GM21737 (cell line): ENCODE data around the gene TNFAIP8L1.

Experiments
- ATAC-seq: cut with Tn5 transposase; IDR thresholded peaks from one replicate; pipeline ENCODE4 v1.9.1; 2021; ENCODE audit warnings: mild to moderate bottlenecking, moderate library complexity; ENCODE audit not compliant: unreplicated experiment

Gene TNFAIP8L1

DNA sequence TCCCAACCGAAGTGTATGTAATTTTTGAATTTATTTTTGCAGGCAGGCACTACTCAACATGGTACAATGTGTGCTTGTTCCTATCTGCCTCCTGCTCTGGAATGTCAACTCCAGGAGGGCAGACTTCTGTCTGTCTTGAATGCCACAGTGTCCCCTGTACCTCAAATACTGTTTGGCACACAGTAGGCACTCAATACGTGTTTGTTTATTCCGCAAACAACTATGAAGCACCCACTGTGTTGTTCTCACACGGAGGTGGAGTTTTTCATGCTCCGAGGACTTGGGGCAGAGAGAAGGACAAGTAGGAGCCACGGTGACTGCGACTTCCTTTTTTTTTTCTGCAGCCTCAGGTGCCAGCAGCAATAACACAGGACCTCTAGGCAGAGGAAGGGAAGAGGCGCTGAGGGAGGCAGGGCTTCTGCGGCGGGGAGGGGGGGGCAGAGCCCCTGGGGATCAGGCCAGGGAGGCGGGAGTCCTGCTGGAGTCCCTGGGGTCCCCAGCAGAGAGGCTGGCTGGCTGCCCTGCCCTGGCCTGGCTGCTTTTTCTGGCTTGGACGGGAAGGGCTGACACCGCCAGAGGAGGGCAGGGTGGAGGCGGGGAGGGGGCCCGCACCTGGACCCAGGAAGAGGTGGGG lies 29.3 kb upstream of the TNFAIP8L1 start:
- ATAC-seq, result no peak

DNA sequence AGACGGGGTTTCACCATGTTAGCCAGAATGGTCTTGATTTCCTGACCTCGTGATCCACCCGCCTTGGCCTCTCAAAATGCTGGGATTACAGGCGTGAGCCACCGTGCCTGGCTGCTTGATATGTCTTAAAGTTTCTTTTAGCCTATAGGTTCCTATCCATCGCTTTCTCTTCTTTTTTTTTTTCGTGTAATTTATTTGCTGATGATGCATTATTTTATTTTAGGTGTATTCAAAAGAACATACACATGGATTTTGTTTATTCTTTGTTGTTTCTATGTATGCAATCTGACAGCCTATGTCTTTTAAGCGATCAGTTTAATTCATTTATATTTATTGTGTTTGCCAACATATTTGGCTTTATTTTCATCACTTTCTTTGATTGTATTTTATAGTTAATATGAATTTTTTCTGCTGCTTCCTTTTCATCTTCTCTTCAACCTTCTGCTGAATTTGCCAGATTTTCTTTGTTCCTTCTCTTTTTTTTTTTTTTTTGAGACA lies 26.0 kb upstream of the TNFAIP8L1 start:
- no peak for ATAC-seq

DNA sequence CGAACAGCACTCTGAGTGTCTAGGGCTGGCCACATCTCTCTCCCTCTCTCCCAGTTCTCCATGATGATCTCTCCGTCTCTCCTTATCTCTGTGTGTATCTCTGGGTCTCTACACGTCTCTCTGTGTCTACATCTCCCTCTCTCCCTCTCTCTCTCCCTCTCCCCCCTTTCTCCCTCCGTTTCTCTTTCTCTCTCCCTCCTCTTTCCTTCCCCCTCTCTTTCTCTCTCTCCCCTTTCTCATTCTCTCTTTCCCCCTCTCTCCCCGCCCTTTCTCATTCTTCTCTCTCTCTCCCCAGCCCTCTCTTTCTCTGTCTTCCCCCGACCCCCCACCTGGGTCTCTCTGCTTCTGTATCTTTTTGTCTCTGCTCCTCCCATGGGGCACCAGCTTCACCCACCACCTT lies 21.3 kb upstream of the TNFAIP8L1 start:
- ATAC-seq, result no peak

DNA sequence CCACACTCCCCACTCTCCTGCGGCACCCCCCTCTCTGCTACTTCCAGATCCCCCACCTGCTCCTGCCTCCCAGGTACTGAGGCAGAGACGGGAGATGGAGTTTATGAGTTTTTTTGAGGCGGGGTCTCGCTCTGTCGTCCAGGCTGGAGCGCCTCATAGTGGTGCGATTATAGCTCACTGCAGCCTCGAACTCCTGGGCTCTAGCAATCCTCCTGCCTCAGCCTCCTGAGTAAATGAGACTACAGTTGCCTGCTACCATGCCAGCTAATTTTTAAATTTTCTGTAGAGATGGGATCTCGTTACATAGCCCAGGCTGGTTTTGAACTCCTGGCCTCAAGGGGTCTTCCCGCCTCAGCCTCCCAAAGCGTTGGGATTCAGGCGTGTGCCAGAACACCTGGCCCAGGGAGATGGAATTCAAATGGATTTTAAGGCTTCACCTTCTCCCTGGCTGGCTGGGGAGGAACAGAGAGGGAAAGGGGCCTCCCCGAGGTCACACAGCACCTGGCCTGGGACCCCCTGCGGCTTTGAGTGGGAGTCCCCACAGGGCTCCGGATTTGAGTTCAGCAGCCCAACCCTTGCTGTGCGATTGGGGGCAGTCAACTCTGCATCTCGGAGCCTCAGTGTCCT lies 19.5 kb upstream of the TNFAIP8L1 start:
- ATAC-seq, result no peak

DNA sequence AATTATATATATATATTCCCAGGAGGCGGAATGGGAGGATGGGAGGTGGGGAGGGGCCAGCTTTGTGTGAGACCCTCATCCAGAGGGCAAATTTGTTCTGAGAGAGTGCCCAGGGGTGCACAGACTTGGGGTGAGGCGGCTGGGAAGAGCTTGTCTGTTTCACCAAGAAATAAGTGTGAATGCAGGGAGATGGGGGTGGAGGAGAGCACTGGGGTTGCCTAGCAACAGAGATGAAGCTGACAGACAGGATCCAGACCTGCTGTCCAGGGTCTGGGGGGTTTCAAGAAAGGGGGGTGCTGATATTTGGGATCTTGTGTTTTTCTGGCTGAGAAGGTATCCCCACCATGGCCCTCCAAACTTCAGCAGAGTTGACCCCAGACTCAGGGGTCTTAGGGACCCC lies 18.6 kb upstream of the TNFAIP8L1 start:
- ATAC-seq, result no peak

DNA sequence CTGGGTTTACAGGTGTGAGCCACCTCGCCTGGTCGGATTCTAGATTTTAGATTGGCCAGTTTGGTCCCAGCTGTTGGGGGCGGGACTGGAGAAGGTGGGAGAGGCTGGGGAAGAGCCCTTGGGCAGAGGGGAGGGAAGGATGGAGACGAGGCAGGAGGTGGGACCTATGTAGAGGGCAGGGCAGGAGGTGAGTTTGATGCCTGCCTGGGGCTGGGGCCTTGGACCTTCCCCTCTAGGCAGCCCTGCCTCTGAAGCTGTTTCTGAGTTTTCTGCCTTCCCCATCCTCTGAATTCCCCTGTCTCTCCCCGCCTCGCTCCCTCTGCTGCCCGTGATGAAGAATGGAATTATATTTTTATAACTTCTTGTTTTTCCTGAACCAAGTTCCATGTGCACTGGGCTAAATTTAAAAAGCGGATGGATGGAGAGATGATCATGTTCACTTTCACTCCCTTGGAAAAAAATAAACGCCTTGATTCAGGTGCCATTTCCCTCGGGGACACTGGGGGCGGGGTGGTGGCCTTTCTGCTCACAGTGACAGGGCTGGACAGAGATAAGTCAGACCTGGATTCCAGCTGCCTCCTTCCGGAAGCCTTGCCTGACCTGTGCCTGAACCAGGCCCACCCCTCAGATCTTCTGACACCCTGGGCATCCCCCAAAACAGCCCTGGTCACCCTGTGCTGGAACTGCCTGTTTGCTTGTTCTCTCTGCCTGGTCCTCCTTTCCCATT lies 16.5 kb upstream of the TNFAIP8L1 start:
- no peak for ATAC-seq

DNA sequence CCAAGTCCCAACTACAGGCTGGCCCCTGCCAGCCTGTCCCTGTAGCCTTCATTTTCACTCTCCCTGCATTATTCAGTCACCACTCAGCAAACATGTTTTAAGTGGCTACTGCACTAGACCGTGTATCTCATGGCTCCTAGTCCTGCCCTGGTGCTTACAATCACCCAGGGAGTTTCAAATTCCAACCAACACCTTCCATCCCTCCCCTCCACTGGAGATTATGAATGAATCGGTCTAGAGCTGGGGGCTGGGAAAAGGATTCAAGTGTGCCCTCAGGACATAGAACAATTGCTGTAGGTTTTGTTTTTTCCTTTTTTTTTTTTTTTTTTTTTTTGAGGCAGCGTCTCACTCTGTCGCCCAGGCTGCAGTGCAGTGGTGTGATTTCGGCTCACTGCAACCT lies 15.0 kb upstream of the TNFAIP8L1 start:
- ATAC-seq, result no peak

DNA sequence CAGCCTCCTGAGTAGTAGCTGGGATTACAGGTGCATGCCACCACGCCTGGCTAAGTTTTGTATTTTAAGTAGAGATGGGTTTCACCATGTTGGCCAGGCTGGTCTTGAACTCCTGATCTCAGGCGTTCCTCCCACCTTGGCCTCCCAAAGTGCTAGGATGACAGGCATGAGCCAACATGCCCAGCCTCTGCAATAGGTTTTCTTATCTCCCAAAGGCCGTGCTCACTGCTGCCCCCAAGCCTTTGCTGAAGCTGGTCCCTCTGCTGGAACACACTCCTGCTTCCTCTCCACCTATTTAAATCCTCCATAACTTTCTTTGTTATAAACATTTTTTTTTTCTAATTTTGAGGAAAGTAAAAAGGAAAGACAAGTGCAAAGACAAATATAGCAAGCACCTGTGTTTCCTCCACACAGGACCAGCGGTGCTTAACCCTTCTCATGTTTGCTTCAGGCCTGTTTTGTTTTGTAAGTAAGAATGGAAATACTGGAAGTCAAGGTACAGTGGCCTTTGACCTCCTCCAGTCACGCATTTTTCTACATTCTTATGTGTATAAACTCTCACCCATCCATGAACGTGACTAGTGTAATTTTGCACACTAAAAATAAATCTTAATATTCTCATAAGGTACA lies 14.5 kb upstream of the TNFAIP8L1 start:
- no peak for ATAC-seq

DNA sequence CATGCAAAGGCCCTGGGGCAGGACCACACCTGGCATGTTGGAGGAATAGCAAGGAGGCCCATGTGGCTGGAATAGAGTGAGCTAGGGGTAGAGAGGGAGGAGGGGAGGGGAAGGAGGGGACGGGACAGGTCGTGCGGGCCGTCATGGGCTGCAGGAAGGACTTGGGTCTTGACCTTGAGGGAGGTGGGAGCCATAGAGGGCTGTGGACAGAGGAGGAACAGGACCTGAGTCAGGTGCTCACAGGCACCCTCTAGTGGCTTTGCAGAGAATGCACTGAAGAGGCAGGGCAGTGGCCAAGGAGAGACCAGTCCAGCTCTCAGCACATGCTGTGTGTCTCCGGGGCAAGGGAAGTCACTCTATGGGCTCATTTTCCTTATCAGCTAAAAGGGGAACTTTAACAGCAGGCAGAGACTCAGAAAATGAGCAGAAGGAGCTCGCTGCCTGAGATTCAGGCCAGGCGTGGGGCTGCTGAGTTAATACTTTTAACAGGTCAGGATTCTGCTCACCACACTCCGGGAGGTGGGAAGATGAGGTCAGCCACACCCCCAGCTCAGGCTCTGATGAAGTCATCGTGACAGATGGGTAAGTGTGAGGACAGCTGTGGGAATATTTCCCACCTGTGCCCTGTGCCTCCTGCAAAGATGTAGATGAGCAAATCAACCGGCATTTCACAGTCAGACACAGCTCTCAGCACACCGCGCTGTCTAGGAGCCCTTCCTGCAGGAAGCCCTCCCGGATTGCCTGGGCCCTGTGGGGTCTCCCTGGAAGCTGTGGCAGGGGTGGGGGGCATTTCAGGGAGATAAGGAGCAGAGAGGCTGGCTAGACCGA lies 6.0 kb upstream of the TNFAIP8L1 start:
- no peak for ATAC-seq

DNA sequence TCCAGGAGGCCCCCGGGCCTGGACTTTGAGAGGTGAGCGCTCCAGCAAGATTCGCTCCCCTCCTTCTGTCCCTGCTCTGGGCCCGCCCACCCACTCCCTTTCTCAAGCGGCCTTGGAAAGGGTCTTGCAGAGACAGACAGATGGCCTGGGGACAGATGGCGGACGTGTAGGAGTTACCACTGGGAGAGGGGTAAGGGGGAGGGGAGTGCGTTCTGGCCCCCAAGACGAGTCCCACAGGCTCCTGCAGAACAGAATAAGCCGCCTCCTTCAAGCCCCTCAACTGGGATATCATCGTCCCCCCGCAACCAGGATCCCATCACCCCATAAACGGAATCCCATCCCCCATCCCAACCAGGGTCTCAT lies 3.6 kb upstream of the TNFAIP8L1 start:
- no peak for ATAC-seq

DNA sequence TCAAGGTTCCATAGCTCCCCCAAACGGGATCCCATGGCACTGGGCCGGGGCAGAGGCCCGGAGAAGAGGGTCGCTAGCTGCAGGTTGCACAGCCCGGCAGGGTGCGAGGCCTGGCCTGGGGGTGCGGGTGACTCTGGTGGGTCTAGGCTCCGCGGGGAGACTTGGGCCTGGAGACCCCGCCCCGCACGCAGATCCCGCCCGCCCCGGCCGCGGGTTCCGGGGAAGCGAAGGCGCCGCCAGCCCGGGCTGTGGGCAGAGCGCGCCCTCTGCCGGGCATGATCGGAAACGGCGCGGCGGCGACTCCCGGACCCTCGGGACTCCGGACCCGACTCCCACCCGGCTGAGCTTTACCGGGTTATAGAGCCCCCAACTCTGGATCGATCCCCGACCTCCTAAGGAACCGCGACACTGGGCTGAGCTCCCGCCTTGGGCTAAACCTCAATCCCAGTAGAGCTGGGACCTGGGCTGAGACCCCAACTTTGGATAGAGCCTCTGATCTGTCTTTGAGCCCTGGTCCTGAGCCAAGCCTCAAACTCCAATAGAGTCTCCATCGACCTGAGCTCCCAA lies 3.1 kb upstream of the TNFAIP8L1 start:
- no peak for ATAC-seq

DNA sequence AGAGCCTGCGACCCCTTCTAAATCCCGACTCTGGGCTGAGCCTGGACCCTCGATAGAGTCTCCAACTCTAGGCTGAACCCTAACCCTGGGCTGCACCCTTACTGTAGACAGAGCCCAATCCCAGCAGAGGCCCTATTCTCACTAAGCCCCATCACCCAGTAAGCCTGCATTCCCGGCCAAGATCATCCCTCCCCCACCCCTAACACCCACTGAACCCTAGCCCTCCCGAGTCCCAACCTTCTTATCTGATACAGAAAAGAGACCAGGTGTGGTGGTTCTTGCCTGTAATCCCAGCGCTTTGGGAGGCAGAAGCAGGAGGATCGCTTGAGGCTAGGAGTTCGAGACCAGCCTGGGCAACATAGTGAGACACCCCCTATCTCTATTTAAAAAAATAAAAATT lies 2.6 kb upstream of the TNFAIP8L1 start:
- no peak for ATAC-seq

DNA sequence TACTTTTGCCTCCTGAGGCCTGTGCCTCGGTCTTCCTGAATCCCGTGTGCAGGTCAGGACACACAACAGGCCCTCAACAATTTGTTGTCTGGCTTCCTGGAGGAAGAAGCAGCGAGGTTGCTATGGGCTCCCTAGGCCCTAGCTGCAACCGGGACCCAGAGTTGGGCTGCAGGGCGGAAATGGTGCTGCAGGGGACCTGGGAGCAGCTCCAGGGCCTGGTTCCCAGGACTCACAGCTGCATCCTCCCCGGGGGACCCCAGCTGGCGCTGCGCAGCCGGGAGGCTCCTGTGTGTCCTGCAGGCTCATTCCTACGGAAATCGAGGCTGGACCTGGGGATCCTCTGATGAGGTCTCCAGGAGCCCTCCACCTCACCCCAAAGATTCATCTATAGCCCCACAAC lies 999 bp upstream of the TNFAIP8L1 start:
- no peak for ATAC-seq

DNA sequence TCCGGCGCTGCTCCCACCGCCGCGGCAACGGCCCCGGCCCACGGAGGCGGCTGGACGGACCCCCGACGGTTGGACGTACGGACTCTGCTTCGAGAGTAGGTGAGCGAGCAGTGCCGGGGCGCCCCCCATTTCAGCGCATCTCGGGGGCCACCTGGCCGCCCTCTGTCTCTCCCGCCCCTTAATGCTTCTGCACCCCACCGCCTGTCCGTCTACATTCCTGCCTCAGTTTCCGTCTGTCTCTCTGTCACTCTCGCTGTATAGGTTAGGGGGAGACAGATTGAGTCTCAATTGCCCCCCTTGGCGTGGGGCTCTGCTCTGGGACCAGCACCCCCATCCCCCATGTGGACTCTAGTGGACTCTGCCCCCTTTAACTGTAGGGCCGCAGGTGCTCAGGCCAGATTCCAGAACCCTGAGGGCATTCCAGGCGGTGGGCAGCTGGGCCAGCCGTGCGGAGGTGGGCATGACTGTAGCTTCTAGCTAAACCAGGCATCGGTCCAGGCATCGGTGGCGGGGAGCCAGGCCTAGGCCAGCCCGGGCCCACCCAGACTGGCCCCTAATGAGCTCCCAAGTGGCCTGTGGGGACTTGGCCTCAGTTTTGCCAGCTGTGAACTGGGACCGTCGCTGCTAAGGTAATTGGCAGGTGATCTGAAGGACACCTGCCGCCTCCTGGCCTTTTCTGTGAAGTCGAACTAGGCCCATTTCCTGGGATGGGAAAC lies 373 bp downstream of the TNFAIP8L1 start:
- ATAC-seq, result peak; percentile 6

DNA sequence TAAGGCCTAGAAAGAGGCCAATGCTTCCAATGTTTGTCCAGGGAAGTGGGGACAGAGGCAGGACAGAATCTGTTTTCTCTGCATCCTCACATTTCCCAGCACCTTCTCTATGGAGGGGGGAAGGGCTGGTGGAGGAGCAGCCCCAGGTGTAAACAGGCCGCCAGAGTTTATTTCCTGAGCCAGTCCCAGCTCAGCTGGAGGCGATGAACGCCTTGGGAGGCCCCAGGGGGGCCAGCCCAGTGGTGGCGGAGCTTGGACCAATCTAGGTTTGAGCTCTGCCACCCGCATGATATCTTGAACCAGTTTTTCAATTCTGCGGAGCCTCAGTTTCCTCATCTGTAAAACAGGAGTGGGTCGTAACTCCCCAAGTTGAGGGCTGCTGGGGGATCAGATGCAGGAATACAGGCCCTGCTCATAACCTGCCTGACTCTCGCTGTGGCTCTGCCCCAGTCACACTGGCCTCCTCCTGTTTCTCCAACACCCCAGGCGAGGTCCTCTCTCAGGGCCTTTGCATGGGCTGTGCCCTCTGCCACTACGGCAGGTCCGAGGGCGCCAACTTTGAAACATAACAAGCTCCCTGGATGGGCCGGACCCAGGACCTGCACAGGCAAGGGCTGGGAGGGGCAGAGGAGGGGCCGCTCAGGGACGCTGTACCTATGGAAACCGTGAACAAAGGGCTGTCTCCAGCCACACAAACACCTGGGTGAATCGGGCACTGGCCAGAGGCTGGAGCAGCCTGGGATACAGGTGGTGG lies 1.1 kb downstream of the TNFAIP8L1 start:
- no peak for ATAC-seq

DNA sequence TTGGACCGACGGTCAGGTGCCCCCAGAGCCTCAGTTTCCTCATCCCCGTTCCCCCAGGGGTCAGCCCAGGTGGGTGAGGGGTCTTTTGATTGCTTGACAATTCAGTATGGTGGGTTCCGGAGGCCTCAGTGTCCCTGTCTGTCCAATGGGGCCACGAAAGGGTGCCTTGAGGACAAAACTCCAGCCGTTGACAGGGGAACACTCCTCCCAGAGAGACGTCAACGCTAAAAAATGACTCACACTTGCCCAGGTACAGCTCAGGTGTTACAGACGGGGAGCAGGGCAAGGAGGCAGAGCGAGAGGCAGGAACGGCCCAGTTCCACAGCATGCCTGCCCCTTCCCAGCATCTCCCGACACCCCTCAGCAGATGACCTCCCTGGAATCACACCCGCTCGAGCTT lies 1.8 kb downstream of the TNFAIP8L1 start:
- ATAC-seq, result no peak

DNA sequence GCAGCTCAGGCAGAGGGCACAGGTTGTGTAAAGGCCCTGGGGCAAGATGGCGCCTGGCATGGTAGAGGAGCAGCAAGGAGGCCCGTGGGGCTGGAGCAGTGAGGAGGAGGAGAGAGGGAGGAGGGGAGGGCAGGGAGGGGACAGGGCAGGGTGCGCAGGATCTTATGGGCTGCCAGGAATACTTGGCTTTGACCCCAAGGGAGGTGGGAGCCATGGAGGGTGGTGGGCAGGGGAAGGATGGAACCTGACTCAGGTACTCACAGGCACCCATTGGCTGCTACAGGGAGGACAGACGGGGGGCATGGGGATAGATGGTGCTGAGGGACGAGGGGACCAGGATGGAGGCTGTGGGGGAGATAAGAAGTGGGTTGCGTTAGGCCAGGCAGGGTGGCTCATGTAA lies 3.3 kb downstream of the TNFAIP8L1 start:
- no peak for ATAC-seq

DNA sequence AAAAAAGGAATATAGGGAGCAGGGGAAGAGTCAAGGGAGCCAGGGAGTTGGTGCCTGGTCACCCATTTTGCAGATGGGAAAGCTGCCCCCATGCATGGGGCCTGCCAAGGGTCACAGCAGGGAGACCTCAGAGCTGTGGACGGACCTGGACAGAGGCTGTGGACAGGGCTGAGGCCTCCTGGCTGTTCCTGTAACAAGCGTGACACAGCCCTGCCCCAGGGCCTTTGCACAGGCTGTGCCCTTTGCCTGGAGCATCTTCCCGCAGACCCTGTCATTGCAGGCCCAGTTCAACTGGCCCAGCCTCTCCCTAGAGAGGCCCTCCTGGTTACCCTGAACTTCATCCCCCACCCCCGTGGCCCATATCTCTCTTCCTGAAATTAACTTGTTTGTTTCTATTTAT lies 6.4 kb downstream of the TNFAIP8L1 start:
- ATAC-seq, result no peak
